ENCODE data around the gene BMP2K.
"Not testable (repeated sequence)": the region's sequence is repeated elsewhere in the genome, so short reads cannot be mapped to it uniquely, and the experiment has no call there.

The BMP2K gene

DNA sequence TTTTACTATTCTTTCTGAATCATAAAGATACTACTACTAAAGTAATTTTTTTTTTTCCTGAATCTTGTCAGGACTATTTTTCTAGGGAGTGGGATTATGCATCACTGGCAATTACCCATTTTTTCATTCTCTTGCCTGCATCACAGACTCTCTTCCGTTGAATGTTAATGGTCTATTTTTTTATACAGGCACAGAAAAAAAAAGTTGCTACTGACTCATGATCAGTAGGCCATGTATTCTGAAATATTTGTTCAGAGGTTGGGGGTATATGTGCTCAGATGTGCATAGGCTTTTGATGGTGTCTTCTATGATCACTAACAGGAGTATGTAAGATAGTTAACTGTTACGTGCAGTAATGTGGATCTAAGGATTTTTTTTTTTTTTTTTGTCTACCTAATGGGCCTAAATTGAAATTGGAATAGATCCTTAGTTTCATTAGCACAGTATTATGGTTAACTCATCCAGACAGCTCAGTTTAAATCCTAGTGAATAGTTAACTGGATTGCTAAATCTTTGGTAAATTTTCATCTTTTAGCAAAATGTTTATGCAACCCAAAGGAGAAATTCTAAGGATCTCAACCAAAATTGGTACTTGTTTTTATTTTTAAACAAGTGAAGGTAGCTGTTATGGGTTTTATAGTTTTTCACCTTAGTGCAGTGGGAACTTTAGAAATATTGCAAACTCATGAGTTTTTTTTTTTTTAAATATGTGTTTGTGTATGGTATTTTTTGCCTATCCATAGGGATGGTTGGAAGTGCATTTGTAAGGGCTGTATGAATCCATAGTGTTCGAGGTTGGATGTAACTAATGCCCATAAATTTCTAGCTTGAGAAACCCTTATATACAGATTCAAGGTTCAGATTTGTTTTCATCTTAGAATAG lies 12.1 kb downstream of the BMP2K start:
- no peak for DNase-seq (ENCODE audit: low spot score)

DNA sequence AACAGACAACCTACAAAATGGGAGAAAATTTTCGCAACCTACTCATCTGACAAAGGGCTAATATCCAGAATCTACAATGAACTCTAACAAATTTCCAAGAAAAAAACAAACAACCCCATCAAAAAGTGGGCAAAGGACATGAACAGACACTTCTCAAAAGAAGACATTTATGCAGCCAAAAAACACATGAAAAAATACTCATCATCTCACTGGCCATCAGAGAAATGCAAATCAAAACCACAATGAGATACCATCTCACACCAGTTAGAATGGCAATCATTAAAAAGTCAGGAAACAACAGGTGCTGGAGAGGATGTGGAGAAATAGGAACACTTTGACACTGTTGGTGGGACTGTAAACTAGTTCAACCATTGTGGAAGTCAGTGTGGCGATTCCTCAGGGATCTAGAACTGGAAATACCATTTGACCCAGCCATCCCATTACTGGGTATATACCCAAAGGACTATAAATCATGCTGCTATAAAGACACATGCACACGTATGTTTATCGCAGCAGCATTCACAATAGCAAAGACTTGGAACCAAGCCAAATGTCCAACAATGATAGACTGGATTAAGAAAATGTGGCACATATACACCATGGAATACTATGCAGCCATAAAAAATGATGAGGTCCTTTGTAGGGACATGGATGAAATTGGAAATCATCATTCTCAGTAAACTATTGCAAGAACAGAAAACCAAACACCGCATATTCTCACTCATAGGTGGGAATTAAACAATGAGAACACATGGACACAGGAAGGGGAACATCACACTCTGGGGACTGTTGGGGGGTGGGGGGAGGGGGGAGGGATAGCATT lies 19.7 kb downstream of the BMP2K start:
- DNase-seq (ENCODE audit: low spot score): not testable (repeated sequence)

GRCh38 chr4:78796526-78796925 lies 20.4 kb downstream of the BMP2K start:
- DNase-seq (ENCODE audit: low spot score): no peak

DNA sequence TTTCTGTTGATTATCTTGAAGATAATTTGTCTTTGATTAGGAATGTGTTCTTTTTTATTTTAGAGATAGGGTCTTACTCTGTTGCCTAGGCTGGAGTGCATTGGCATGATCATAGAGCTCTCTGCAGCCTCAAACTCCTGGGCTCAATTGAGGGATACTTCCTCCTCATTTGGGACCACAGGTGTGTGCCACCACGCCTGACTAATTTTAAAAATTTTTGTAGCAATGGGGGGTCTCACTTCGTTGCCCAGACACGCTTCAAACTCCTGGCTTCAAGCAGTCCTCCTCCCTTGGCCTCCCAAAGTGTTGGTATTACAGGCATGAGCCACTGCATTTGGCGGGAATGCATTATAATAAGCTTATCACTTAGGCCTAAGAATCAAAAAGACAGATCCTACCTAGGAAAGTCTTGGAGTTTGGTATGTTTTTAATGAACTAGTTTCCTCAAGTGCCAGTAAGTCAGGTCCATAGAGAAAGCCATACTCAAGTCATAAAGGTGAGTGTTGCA lies 21.7 kb downstream of the BMP2K start:
- DNase-seq (ENCODE audit: low spot score): no peak

DNA sequence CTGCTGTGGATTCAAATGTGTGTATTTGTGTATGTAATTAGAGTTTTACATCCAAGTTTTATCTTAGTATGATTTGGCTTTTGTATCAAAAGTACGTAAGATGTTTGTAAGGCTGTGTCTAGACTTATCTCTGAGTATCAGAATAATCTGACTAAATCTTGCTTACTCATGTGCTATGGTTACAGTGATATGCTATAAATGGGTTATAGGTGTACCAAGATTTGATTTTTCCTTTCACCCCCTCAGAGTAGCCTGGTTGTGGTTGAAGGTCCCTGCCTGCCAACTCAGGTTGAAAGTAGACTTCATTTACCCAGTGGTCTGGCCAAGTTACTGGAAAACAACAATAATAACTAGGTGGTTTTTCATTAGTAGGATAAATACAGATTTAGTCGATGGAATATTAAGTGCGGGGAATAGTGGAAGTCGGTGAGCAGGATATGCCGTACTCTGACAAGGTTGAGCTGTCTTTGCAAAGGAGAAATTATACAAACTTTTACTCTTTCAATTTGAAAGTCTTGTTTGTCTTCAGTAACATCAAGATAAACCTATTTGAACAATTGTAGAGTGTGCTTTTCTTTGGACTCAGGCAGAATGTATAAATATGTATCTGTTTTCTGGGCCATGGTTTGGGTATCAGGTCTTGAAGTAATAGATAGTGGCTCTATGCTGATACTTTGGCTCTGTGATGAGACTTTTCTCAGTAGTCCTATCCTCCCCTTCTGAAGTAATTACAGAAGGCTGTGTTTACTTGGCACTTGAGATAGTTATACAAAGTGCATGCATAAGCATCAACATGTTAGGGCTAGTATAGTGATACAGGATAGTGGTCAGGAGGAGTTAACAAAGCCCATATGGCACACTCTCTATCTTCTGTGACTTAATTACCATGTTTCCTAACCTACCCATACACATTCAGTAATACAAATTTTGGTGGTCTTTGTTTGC lies 23.7 kb downstream of the BMP2K start:
- no peak for DNase-seq (ENCODE audit: low spot score)

DNA sequence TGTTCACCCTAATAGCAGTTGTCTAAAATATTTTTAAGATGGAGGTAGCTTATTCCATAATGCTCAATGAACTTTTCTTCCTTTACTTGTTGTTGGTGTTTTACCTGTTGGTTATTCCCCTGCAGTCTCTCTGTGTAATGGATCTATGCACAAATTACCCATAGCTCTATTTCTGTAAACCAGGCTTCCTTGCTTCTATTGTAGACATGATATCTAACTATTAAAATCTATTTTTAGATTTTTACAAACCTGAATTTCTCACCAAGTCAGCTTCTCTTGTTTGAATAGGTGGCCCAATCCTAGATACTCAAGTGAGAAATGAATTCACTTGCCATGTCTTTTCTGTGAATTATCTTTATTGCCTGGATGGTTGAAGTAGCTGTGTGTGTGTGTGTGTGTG lies 24.8 kb downstream of the BMP2K start:
- DNase-seq (ENCODE audit: low spot score): no peak

DNA sequence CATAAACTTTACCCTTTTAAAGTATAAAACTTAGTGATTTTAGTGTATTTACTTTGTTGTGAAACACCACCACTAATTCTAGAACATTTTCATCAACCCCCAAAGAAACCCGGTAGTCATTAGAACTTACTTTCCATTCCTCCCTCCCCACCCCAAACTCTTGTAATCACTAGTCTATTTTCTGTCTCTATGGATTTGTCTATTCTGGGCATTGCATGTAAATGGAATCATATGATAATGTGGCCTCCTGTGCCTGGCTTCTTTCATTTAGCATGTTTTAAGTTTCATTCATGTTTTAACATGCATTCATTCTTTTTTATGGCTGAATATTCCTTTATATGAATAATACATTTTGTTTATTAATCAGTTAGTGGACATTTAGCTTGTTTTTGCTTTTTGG lies 27.8 kb downstream of the BMP2K start:
- no peak for DNase-seq (ENCODE audit: low spot score)

GRCh38 chr4:78806943-78807460 lies 30.9 kb downstream of the BMP2K start:
- DNase-seq (ENCODE audit: low spot score): no peak

DNA sequence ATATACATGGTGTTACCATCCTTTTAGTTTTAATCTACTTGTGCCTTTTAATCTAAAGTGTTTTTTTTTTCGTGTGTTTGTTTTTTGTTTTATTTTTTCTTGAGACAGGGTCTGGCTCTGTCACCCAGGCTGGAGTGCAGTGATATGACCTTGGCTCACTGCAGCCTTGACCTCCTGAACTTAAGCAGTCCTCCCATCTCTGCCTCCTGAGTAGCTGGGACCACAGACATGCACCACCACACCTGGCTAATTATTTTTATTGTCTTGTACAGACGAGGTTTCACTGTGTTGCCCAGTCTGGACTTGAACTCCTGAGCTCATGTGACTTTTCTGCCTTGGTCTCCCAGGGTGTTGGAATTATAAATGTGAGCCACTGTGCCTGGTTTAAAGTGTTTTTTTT lies 33.1 kb downstream of the BMP2K start:
- no peak for DNase-seq (ENCODE audit: low spot score)

- no peak for DNase-seq (ENCODE audit: low spot score)
Observed at GRCh38 chr4:78809928-78810835, 34.0 kb downstream of the BMP2K start.

DNA sequence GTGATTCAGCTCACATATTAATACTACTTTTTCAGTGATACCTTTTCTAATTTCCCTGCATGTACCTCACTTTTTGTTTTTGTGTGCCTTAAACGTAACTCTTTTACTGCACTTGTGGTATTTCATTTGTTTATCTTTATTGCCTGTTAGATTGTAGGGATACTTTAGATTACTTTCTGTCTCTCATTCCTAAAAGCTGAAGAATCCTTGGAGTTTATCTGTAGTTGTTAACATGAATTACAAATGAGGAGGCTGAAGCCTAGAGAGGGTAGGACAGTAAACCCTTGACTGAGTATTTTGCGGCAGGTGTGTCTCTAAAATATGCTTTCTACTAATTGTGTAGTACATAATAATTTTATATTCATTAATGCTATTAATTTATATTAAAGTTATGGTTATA lies 34.9 kb downstream of the BMP2K start:
- DNase-seq (ENCODE audit: low spot score): no peak

DNA sequence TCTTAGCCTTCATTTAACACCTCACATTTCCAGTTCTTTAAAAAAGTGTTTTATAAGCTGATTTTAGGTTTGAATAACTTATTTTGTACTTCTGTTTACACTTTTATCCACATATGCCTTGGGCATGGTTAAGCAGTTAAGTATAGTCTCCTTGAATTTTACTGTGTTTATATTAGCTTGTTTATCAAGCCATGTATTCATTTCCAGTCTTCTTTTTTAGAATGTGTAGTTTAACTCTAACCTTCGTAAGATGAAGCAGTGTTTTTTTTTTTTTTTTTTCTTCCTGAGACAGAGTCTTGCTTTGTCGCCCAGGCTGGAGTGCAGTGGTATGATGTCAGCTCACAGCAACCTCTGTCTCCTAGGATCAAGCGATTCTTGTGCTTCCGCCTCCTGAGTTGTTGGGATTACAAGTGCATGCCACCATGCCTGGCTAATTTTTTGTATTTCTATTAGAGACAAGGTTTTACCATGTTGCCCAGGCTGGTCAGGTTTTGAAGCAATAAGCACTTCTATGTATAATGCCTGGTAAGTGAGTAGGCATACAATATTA lies 42.5 kb downstream of the BMP2K start:
- DNase-seq (ENCODE audit: low spot score): no peak

GRCh38 chr4:78824001-78824400 lies 47.9 kb downstream of the BMP2K start:
- DNase-seq (ENCODE audit: low spot score): no peak

GRCh38 chr4:78827191-78827590 lies 51.0 kb downstream of the BMP2K start:
- no peak for DNase-seq (ENCODE audit: low spot score)

- DNase-seq (ENCODE audit: low spot score): no peak
Observed at GRCh38 chr4:78829296-78829695, 53.1 kb downstream of the BMP2K start.

DNA sequence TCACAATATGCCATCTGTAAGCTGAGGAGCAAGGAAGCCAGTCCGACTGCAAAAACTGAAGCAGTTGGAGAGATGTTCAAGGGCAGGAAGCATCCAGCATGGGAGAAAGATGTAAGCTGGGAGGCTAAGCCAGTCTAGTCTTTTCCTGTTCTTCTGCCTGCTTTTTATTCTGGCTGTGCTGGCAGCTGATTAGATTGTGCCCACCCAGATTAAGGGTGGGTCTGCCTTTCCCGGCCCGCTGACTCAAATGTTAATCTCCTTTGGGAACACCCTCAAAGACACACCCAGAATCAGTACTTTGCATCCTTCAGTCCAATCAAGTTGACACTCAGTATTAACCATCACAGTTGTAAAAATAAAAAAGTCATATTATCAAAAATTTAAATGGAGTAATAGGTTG lies 63.5 kb downstream of the BMP2K start:
- DNase-seq (ENCODE audit: low spot score): not testable (repeated sequence)

GRCh38 chr4:78840286-78840685 lies 64.1 kb downstream of the BMP2K start:
- DNase-seq (ENCODE audit: low spot score): not testable (repeated sequence)

DNA sequence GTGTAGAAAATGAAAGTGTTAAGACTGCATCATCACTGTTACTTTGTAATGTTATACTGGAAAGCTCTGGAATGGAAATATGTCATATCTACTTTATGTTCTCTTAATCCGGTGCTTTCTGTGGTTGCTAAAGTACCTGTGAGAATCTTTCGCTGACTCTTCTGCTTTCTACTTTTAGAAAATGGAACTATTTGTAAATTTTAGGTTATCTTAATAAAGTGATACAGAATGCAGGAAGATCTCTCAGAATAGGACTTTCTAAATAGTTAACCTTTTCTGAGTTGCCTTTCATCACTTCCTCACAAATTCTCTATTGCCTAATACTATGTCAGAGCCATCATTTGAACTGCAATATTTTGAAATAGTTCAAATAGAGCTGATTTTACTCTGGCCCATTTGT lies 69.3 kb downstream of the BMP2K start:
- DNase-seq (ENCODE audit: low spot score): no peak

GRCh38 chr4:78846258-78846657 lies 70.1 kb downstream of the BMP2K start:
- DNase-seq (ENCODE audit: low spot score): no peak

- no peak for DNase-seq (ENCODE audit: low spot score)
Observed at GRCh38 chr4:78862314-78862737, 86.2 kb downstream of the BMP2K start.

Data from RKO (cell line).